ENCODE results near the gene KRT33A. TPM values are rescaled to one million over a fixed set of nuclear protein-coding genes. Genes with fewer than 3 reads are reported as not detected.

Gene KRT33A
- polyA plus RNA-seq, 4 donors = not detected

GRCh38 chr17:41332239-41332638, 18.4 kb downstream of the KRT33A start:
- DNase-seq (ENCODE audit: low read depth in 4 of 4, low spot score in 3 of 4) = no peak

- no peak for DNase-seq (ENCODE audit: low read depth in 4 of 4, low spot score in 3 of 4)
Measured at GRCh38 chr17:41331606-41332005, 19.0 kb downstream of the KRT33A start.

- DNase-seq (ENCODE audit: low read depth in 4 of 4, low spot score in 3 of 4) = no peak
Measured at GRCh38 chr17:41329279-41329948, 21.2 kb downstream of the KRT33A start.

GRCh38 chr17:41328207-41328606, 22.4 kb downstream of the KRT33A start:
- no peak for DNase-seq (ENCODE audit: low read depth in 4 of 4, low spot score in 3 of 4)

GRCh38 chr17:41327411-41328120, 23.1 kb downstream of the KRT33A start:
- DNase-seq (ENCODE audit: low read depth in 4 of 4, low spot score in 3 of 4) = no peak

- no peak for DNase-seq (ENCODE audit: low read depth in 4 of 4, low spot score in 3 of 4)
Measured at GRCh38 chr17:41326173-41327145, 24.2 kb downstream of the KRT33A start.

GRCh38 chr17:41325611-41326010, 25.0 kb downstream of the KRT33A start:
- DNase-seq (ENCODE audit: low read depth in 4 of 4, low spot score in 3 of 4) = no peak

GRCh38 chr17:41325126-41325525, 25.5 kb downstream of the KRT33A start:
- no peak for DNase-seq (ENCODE audit: low read depth in 4 of 4, low spot score in 3 of 4)

GRCh38 chr17:41324180-41325075, 26.2 kb downstream of the KRT33A start:
- no peak for DNase-seq (ENCODE audit: low read depth in 4 of 4, low spot score in 3 of 4)

- DNase-seq (ENCODE audit: low read depth in 4 of 4, low spot score in 3 of 4) = no peak
Measured at GRCh38 chr17:41322903-41323895, 27.4 kb downstream of the KRT33A start.

GRCh38 chr17:41322094-41322902, 28.3 kb downstream of the KRT33A start:
- no peak for DNase-seq (ENCODE audit: low read depth in 4 of 4, low spot score in 3 of 4)

GRCh38 chr17:41318231-41318630, 32.4 kb downstream of the KRT33A start:
- DNase-seq (ENCODE audit: low read depth in 4 of 4, low spot score in 3 of 4) = no peak

- no peak for DNase-seq (ENCODE audit: low read depth in 4 of 4, low spot score in 3 of 4)
Measured at GRCh38 chr17:41315814-41316445, 34.7 kb downstream of the KRT33A start.

GRCh38 chr17:41315204-41315794, 35.3 kb downstream of the KRT33A start, which contains the start of gene KRTAP17-1:
TSS of gene KRTAP17-1 (minus strand) at chr17:41315710. CDS start at chr17:41315650, 60 bp downstream.
- DNase-seq (ENCODE audit: low read depth in 4 of 4, low spot score in 3 of 4) = no peak

GRCh38 chr17:41311111-41311510, 39.5 kb downstream of the KRT33A start:
- DNase-seq (ENCODE audit: low read depth in 4 of 4, low spot score in 3 of 4) = no peak

- no peak for DNase-seq (ENCODE audit: low read depth in 4 of 4, low spot score in 3 of 4)
Measured at GRCh38 chr17:41308918-41309359, 41.7 kb downstream of the KRT33A start, which contains the start of gene KRTAP16-1. TSS of gene KRTAP16-1 (minus strand) at chr17:41309309. CDS start at chr17:41309253, 56 bp downstream.

Data from right renal pelvis (tissue), 4 donors.